GM19025 (cell line): ENCODE data around the gene CRTAC1.

ENCODE experiments used
- ATAC-seq: cut with Tn5 transposase; IDR thresholded peaks from one replicate; pipeline ENCODE4 v1.9.1; 2021; ENCODE audit warnings: mild to moderate bottlenecking, low read depth, moderate library complexity; ENCODE audit not compliant: unreplicated experiment

CRTAC1 gene

DNA sequence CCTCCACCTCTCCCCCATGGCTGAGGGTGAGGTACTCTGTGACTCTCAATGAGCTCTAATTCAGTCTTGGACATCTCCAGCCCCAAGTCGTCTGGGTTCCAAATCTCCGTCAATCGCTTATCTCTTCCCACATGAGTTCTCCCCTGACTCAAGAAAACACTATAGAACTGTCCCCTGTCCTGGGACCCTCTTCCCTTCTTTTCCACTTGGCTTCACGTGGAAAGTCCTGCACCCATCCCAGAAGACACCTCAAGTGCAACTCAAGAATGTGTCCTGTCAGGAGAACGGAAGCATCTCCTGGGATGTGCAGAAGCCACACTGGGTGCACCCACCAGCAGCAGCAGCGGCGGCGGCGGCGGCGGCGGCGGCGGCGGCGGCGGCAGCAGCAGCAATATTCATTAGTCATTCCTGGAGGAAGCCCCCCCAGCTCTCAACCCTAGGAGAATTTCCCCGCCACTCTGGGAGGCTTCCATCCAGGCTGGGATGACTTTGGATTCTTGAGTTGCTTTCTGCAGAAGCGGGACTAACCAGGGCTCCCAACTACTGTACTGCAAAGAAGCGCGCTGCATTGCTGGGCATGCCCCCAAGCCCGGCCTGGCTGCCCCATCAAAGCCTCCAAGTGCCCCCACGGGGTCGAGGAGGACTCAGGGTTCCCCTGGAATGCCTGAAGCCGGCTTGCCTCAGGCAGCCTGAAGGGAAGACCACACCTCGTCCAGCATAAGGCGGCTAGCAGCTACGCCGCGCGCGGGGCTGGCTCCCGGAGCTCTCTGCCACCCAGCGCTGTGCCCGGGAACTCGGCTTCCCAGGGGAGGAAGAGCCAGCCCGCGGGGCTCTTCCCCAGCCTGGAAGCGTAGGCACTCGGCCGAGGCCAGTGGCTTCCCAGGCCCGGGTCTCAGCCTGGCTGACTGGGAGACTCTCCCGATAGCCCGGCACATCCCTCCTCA, 1.0 kb downstream of the CRTAC1 start:
- ATAC-seq: no peak

DNA sequence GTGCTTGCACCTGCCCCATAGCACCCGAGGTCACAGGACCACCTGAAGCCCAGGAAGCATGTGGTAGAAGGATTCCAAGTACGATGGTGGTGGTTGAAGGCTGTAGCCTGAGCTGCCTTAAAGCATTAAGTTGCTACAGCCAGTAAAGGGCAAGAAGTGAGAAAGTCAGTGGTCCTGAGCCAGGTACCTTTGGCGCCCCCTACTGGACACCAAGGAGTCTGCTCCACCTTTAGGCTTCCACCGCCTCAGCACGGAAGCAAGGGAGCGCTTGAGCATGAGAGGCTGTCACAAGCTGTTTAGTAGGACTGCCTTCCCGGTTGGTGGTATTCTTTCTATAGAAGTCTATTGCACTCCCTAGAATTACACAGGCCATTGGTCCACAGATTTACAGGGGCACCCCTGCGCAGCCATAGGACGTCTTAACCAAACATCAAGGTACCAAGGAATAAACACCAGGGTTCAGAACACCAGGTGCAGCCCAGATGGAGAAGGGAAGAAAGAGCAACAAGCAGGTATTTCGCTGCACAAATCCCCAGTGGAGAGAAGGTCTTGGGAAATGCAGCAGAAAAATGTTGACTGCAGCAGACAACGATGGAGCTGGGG, 2.2 kb downstream of the CRTAC1 start:
- ATAC-seq: no peak

DNA sequence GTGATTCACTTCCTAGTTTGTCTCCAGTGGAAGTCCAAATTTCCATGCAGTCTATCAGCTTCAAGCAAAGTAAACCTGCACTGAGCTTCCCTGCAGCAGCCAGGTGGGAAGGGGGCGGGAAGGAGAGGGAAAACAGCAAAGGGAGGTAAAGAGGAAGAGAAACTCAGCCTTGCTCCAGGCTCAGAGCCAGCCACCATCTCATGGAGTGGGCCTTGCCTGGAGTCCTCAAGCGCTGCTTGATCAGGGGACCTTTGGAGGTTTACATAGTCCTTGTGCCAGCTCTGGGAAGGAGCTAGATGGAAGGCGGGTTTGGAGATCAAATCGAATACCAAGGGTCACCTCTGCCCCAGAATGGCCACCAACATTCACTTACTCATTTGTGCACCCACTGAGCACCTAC, 7.4 kb downstream of the CRTAC1 start:
- ATAC-seq: no peak

DNA sequence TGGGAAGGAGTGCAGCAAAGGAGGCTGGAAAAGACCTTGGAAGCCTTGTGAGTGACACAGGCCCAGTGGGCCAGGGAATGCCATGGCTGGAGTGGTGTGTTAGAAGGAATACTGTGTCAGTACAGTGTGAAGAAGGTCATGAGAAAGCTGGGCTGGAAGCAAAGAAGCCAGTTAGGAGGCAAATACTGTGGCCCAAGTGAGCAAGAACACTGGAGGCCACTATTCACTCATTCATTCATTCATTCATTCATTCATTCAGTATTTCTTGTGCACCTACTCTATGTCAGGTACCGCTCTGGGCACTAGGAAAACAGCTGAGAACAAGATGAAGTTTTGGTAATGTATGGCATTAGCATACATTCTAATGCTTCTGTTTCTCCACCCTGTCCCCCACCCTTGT, 9.6 kb downstream of the CRTAC1 start:
- no peak for ATAC-seq

DNA sequence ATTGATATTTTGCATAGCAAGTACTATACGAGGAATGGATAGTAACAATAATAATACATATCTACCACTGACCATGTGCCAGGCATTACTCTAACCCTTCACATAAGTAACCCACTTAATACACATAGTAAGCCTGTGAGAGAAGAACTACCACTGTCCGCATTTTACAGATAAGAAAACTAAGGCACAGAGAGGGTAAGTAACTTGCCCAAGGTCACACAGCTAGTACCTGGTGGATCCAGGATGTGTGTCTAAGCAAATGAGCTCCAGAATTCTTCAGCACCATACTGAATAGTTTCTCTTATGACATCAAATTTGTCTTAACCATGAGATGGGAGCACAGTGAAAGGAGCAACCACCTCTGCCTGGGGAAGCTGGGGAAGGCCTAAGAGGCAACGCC, 10.2 kb downstream of the CRTAC1 start:
- no peak for ATAC-seq

DNA sequence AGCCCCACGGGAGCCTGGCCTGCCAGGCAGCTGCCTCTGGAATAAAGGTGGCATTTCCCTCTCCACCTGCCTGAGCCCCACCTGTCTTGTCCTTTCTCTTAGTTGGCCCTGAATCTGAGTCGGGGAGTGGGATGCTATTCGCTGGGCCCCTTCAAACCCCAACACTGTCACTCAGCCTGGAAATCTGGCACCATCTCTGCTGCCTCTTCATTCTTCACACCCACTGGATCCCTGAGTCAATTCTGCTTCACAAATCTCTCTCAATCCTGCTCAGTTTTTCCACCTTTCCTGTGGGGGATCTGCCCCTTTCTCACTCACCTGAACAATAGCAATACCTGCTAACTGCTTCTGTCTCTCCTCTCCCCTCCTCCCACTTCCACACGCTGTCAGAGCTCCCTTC, 10.6 kb downstream of the CRTAC1 start:
- no peak for ATAC-seq

DNA sequence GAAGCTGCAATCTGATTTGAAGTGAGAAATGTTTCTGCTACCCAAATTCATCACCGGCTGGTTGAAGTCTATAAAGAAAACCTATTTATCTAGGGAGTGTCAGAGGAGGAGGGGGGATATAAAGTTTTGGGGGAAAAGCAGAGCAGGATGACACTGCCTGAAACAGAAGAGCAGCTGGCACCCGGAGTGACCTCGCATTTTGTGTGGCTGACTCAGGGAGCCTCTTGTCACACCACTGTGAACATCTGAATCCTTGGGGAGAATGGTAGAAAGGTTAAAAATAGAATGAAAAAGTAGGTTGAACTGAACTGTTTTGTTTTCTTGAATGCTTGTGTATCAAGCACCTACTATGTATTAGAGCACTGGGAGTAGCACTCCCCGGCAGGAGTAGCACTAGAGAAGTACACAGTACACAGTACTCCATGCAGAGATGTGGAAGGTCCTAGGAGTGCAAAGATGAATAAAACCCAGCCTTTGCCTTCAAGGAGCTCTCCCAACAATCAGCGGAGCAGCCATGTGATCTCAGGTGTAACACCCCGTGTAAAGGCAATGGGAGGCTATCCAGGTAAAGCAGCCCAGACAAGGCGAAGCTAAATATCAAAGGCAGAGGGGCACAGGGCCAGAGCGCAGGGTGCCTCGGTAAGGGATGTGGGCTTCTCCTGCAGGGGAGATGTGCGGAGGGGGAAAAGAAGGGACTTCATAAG, 13.5 kb downstream of the CRTAC1 start:
- no peak for ATAC-seq

DNA sequence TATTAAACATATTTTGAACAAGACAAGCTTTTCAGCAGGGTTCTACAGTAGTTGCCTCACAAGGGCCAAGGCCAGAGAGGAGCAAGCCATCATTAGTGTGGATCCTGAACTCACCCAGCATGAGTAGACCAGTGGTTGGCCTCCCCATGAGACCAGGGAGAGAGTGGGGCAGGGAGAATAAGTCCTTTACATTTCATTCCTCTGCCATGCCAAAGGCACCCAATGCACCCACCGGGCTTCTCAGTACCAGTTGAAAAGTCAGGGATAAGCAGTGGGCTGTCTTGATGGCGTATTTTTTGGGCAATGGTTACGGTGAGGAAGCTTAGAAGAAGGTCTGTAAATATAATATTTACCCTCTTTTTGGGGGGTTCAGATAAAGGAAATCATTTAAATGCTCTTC, 16.6 kb downstream of the CRTAC1 start:
- ATAC-seq: no peak

DNA sequence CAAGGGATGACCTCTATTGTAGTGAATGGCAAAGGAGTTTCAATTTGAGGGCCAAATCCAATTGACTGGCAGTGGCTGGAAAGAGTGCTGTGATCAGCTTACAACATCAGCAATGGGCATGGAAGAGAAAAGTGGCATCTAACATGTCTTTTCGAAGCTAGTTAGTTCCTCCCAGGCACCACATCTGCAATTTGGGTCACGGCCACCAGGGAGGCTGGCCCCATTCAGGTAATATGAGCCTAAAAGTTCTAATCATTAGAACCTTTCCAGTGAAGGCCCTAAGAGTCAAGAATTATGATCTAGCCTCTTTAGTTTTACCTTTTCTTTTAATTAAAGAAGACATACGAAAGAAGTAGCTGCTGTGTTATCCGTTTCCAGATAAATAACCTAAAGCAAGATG, 17.3 kb downstream of the CRTAC1 start:
- no peak for ATAC-seq

DNA sequence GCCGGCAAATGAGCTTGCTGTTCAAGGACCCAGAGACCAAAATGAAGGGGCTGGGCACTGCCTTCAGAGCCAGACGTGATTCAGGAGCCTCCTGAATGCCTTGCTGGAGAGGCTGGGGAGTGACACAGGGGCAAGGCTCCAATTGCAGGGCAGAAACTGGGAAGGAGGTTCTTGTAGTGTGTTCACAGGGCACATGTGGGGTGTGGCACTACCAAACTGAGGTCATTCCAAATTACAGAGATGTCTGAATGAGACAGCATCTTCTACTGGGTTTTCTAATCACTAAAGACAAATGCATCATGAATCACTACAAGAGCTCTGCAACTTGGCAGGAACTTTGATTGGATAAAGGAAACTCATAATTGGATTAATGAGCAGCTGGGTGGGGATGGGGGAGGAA, 17.8 kb downstream of the CRTAC1 start:
- ATAC-seq: no peak

DNA sequence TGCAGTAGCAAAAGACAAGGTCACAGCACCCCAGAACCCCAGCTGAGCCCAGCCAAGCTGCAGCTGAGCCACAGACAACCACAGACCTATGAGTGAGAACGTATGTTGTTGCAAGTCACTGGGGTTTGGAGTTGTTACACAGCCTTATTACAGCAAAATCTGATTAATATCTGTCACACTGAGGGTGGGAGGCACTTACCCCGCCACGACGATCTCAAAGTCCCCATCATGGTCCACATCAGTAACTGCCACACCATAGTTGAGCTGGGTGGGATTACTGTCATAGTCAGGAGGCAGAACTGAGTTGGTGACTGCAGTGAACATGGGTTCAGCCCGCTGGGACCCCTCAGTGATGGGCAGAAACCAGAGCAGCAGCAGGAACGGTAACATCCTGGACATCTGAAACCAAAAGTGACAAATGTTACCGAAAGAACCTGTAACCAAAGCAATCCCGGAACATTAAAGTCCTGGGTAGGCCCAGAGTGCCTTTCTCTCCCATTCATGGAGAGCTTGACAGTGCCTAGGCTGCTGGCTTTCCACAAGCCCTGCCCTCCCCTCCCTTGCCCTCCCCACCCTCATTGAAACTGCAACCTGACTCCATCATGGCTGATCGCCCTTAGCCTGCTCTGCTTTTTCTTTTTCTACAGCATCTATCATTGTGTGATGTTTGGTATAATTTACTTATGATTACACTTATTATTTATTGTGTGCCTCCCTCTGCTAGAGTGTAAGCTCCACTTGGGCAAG, 19.3 kb downstream of the CRTAC1 start:
- no peak for ATAC-seq

DNA sequence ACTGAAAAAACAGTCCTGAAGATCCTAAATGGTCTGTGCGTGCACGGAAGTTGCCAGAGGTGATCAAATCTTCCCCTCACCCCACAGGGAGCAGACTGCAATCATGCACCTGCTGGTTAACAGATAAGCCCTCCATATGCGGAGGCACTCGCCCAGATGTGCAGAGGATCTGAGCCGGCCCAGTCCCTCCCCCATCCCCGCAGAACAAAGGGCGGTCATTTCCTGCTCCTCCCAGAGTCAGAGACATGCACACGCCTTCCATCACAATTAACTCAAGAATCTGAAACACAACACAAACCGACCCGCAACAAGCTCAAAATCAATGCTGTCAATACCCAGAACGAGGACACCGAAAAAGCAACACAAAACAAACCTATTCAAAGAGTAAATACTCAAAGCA, 24.2 kb downstream of the CRTAC1 start:
- no peak for ATAC-seq

DNA sequence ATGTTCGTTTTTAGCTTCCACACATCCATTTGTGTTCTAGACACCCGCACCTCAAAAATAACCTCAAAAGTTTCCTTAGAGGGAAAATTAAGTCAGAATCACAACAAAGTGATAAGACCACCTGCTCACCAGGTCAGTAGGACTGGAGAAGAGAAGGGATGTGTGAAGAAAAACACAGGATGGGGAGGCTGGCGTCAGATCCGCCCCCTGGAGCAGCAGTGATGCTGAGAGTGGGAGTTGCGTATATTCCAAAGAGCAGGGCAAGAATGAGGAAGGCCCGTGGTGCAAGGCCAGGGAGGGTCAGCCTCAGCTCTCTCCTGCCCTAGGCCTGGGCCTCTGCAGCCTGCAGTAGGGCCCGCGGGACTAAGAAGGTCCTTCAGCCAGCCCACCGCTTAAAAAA, 28.7 kb downstream of the CRTAC1 start:
- ATAC-seq: no peak

DNA sequence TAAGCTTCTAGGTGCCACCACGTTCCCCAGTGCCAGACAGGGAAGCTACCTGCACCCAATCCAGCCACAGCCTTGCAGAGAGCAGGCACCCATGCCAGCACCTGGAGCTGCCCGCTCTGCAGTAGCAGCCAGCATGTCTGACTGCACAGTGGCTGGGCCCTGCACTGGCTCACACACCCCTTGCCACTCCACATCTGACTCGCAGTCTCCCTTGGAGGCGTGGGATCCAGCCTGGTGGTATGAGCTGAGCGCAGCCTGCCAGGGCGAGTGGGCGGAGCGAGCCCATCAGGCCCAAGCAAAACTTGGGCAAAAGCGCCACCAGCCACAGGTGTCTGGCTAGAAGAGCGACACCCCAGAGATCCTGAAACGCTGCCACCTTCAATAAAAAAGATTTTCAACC, 30.1 kb downstream of the CRTAC1 start:
- ATAC-seq: no peak

DNA sequence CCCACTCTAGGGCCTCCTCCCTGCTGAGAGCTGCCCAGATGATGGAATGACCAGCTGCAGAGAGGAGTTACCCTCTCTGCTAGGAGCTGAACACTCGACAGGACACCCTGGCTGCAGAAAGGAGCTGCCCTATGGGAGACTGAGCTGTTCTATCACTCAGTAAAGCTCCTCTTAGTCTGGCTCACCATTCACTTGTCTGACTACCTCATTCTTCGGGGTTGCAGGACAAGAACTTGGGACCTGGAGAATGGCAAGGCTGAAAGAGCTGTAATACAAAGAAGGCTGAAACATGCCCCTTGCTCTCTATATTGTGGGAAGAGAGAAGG, 30.5 kb downstream of the CRTAC1 start:
- ATAC-seq: no peak

DNA sequence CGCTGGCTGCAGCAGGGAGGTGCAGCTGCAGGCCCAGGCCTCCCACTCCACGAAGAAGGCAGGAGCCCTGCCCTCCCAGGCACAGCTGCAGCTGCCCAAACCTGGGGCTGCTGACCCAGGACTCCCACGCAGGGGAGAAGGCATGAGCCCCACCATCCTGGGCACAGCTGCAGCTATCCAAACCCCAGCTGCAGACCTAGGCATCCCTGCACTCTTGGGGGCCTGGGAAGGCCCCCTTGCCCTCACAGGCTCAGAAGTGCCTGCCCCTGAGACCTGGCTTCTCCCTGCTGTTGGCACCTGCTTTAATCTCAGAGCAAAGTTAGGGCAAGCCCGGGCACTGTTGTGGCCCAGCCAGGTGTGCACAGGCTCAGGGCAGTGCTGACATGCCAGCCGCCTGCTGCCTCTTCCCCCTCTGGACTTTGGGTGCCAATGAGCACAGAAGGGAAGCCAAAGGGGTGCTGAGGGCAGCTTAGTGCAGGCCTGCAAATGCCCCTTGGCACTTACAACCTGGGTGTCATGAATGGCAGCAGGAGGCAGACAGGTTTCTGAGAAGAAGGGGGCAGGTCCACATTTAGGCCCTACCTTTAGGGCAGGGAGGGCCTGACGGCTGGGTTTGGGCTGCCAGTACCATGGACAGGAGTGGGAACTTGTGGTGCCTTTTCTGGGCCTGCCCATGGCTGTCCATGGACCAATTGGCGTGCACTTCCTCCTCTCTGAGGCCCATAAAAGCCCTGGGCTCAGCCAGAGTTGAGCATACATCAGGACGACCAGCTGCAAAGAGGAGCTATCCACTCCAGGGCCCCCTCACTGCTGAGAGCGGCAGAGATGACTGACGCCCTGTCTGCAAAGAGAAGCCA, 31.1 kb downstream of the CRTAC1 start:
- no peak for ATAC-seq

DNA sequence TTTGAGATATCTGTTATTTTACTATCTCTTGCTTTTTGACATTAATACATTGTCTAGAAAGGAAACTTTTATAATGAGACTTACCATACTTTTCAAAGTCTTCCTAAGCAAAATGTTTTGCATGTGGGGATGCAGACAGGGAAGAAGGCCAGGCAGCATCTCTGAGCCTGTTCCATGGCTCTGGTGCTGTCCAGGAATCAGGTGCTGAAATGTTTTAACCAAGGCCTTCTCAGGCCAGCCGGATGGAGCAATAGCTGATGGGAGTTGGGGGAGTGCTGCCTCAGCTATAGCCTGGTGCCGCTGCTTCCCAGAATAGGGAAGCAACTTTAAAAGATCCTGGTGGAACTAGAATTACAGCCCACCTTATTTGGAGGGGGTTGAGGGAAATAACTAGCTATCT, 38.5 kb downstream of the CRTAC1 start:
- ATAC-seq: no peak

DNA sequence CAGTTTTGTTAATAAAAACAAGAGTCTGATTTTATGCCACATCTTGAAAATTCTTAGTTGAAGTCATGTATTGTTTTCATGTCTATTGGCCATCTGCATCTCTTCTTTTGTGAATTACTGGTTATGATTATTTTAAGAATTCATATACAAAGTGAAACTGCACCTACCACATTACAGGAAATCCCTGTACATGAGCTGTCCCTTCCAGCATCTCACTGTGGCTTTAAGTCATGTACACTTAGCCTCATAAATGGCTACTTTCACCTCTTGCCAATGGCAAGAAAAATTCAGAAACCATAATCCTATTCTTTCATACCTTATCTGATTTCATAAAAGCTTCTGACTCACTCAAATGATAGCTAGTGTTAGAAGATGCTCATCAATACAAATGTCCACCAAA, 48.6 kb downstream of the CRTAC1 start:
- no peak for ATAC-seq

DNA sequence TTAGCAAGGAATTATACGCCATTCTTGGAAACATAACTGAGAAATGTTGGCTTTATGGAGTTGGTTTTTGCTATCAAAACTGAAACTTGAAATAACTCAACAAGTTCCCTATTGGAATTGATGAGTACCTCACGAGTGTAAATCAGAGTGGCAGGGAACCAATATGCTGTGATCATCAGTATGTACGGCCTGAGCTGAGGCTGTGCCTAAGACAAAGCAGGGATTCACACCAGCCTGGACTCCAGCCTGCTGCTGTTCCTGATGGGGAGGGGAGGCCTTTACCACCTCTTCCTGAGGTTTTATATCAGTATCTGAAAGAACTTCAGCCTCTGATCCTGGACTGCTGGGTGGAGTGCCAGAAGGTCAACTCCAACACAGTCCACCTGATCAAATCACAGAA, 52.7 kb downstream of the CRTAC1 start:
- no peak for ATAC-seq

DNA sequence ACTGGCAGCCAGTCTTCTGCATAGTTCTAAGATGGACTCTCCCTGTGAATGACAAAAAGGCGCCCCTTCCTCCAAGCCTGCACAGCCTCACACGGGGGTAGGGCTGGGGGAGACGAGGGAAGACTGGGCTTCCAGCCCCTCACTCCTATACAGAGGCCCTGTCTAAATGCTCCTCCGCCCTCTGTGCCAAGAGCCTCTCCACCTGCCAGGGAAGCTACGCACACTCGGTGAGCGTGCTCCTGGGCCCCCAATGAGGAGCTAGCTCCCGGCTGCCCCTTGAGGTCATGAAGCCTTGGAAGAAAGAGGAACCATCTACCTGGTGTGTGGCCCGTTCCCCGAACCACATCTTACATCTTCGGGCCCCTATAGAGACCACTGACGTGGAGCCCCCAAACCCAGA, 54.8 kb downstream of the CRTAC1 start:
- no peak for ATAC-seq
